ENCODE measurements around the gene PCDH9.
A peak's percentile ranks its signal among the peaks of the same experiment; 100 is the strongest.

PCDH9 gene

GRCh38 chr13:67118277-67118676 is 111.9 kb downstream of the PCDH9 start:
- H3K4me1 ChIP-seq (ENCODE audit: insufficient read depth, low read length, poor library complexity, severe bottlenecking): peaks cover 4% of the 10 kb centered on the region
- peak overlapping the region; percentile 24 for H2AFZ ChIP-seq (ENCODE audit: low read length)
- H3K9me3 ChIP-seq (ENCODE audit: insufficient read depth, low read depth, low read length): no peaks in the 10 kb centered on the region
- H3K4me2 ChIP-seq (ENCODE audit: low read depth, low read length, poor library complexity, severe bottlenecking): no peak overlapping the region
- H3K9ac ChIP-seq (ENCODE audit: low read depth, low read length, poor library complexity, severe bottlenecking): no peak overlapping the region
- H3K4me3 ChIP-seq (ENCODE audit: low read length, poor library complexity, severe bottlenecking): no peak overlapping the region
- H3K36me3 ChIP-seq (ENCODE audit: insufficient read depth, low read length): no peaks in the 10 kb centered on the region
- no peaks in the 10 kb centered on the region for H3K27me3 ChIP-seq (ENCODE audit: insufficient read depth, low read length, poor library complexity, severe bottlenecking)
- TF ChIP-seq EZH2phosphoT487 (IDR thresholded peaks at IDR 0.05; ENCODE audit: borderline replicate concordance) (no peak), CTCF (conservative IDR thresholded peaks at IDR 0.05; ENCODE audit: low read length) (no peak)
- no peaks in the 10 kb centered on the region for H3K79me2 ChIP-seq (ENCODE audit: insufficient read depth, low read length)
- H4K20me1 ChIP-seq (ENCODE audit: insufficient read depth, low read length, poor library complexity, severe bottlenecking): no peaks in the 10 kb centered on the region
- no peaks in the 10 kb centered on the region for H3F3A ChIP-seq (ENCODE audit: low read depth)
- no peaks in the 10 kb centered on the region for H3K9me2 ChIP-seq (replicated peaks; ENCODE audit: low read depth, low read length)

DNA sequence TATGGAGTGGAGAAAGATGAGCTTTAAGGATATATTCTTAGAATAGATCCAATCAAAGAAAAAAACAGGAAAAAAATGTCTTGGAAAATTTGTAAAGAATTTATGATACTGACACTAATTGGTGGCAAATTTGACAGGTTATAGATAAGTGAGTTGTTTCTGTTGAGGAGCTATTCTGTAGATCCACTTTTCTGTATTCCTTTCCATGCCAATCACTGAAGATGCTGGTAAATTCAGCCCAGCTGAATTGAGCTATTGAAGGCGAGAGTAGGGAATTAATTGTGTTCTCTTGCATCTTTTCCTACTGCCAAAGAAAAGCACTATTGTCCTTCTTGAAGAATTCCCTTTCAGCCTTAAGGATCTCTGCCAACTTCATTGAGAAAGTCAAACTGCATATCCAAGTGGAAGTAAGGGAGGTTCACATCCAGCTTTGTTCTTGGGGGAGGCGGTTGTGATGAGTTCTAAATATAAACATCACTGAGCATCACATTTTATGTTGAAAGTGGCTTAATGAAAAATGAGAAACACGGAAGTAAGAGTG is 113.1 kb downstream of the PCDH9 start:
- H3K79me2 ChIP-seq (ENCODE audit: insufficient read depth, low read length): no peaks in the 10 kb centered on the region
- no peak overlapping the region for H3K9ac ChIP-seq (ENCODE audit: low read depth, low read length, poor library complexity, severe bottlenecking)
- no peaks in the 10 kb centered on the region for H3K27me3 ChIP-seq (ENCODE audit: insufficient read depth, low read length, poor library complexity, severe bottlenecking)
- no peaks in the 10 kb centered on the region for H3K9me3 ChIP-seq (ENCODE audit: insufficient read depth, low read depth, low read length)
- no peaks in the 10 kb centered on the region for H3K4me1 ChIP-seq (ENCODE audit: insufficient read depth, low read length, poor library complexity, severe bottlenecking)
- no peak overlapping the region for H3K4me3 ChIP-seq (ENCODE audit: low read length, poor library complexity, severe bottlenecking)
- no peak overlapping the region for H2AFZ ChIP-seq (ENCODE audit: low read length)
- H3F3A ChIP-seq (ENCODE audit: low read depth): no peaks in the 10 kb centered on the region
- TF ChIP-seq EZH2phosphoT487 (IDR thresholded peaks at IDR 0.05; ENCODE audit: borderline replicate concordance) (no peak), CTCF (conservative IDR thresholded peaks at IDR 0.05; ENCODE audit: low read length) (no peak)
- H3K9me2 ChIP-seq (replicated peaks; ENCODE audit: low read depth, low read length): no peaks in the 10 kb centered on the region
- no peaks in the 10 kb centered on the region for H4K20me1 ChIP-seq (ENCODE audit: insufficient read depth, low read length, poor library complexity, severe bottlenecking)
- H3K36me3 ChIP-seq (ENCODE audit: insufficient read depth, low read length): no peaks in the 10 kb centered on the region
- no peak overlapping the region for H3K4me2 ChIP-seq (ENCODE audit: low read depth, low read length, poor library complexity, severe bottlenecking)

DNA sequence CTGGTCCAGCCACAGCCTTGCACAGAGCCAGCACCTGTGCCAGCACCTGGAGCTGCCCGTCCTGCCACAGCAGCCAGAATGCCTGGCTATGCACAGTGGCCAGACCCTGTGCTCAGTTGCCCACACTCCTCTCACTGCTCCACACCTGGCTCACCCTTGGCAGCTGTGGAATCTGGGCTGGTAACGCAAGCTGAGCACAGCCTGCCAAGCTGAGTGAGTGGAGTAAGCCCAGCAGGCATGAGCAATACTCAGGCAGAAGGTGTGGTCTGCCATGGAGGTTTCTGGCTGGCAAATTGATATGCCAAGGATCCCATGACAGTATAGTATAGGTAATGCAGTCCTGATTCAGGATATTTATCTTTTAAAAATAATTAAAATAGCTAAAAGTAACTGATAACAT is 122.2 kb downstream of the PCDH9 start:
- TF ChIP-seq EZH2phosphoT487 (IDR thresholded peaks at IDR 0.05; ENCODE audit: borderline replicate concordance) (no peak), CTCF (conservative IDR thresholded peaks at IDR 0.05; ENCODE audit: low read length) (no peak)

More for the DNA sequence above, 122.2 kb downstream of the PCDH9 start:
- no peaks in the 10 kb centered on the region for H4K20me1 ChIP-seq (ENCODE audit: insufficient read depth, low read length, poor library complexity, severe bottlenecking)
- no peaks in the 10 kb centered on the region for H3K79me2 ChIP-seq (ENCODE audit: insufficient read depth, low read length)
- no peak overlapping the region for H3K4me2 ChIP-seq (ENCODE audit: low read depth, low read length, poor library complexity, severe bottlenecking)
- no peaks in the 10 kb centered on the region for H3K4me1 ChIP-seq (ENCODE audit: insufficient read depth, low read length, poor library complexity, severe bottlenecking)
- no peak overlapping the region for H3K4me3 ChIP-seq (ENCODE audit: low read length, poor library complexity, severe bottlenecking)
- no peaks in the 10 kb centered on the region for H3K9me3 ChIP-seq (ENCODE audit: insufficient read depth, low read depth, low read length)
- H3K9ac ChIP-seq (ENCODE audit: low read depth, low read length, poor library complexity, severe bottlenecking): no peak overlapping the region
- H3K27me3 ChIP-seq (ENCODE audit: insufficient read depth, low read length, poor library complexity, severe bottlenecking): no peaks in the 10 kb centered on the region
- H3F3A ChIP-seq (ENCODE audit: low read depth): no peaks in the 10 kb centered on the region
- no peaks in the 10 kb centered on the region for H3K36me3 ChIP-seq (ENCODE audit: insufficient read depth, low read length)
- no peak overlapping the region for H2AFZ ChIP-seq (ENCODE audit: low read length)
- no peaks in the 10 kb centered on the region for H3K9me2 ChIP-seq (replicated peaks; ENCODE audit: low read depth, low read length)

Measured in Loucy (cell line).